ENCODE data around the gene TOX2. TPM values are rescaled to one million over a fixed set of nuclear protein-coding genes. Genes with fewer than 3 reads are reported as not detected.

The TOX2 gene
- total RNA-seq, 1 donor from 2014 or later, result not detected

DNA sequence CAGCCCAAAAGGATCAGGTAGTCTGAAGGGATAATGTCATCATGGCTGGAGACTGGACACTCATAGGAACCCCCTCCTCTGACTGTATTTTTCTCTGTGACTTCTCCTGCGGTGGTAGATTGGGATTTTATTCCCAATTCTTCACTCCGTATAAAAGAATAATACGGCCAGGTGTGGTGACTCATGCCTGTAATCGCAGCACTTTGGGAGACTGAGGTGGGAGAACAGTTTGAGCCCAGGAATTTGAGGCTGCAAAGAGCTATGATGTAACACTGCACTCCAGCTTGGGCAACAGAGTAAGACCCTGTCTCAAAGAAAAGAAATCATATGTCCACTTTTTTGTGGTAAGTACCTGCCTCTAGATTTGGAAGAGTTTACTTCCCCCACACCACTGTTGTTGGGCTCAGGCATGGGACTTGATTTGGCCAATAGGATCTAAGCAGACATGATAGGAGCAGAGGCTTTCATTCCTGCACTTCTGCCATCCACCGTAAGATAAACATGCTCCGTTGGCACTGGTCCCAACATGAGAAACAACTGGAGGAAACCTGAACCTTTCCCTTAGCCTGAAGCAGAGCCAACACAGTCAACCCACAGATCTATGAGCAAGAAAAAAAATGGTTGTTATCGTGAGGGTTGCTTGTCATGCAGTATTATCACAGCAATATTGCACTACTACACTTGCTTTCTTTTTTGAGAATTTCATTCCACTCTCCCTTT, 190.3 kb downstream of the TOX2 start:
- peak; percentile 45 for DNase-seq (ENCODE audit: low read depth)

DNA sequence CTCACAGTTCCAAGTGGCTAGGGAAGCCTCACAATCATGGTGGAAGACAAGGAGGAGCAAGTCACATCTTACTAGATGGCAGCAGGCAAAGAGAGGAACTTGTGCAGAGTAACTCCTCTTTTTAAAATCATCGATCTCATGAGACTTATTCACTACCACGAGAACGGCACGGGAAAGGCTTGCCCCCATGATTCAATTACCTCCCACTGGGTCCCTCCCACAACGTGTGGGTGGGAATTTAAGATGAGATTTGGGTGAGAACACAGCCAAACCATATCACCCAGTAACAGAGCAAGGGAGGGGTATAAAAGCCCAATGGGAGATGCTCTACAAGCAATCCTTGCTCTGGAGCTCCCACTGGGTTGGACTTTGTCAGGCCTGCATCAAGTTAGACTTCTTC, 192.0 kb downstream of the TOX2 start:
- DNase-seq (ENCODE audit: low read depth), result no peak

DNA sequence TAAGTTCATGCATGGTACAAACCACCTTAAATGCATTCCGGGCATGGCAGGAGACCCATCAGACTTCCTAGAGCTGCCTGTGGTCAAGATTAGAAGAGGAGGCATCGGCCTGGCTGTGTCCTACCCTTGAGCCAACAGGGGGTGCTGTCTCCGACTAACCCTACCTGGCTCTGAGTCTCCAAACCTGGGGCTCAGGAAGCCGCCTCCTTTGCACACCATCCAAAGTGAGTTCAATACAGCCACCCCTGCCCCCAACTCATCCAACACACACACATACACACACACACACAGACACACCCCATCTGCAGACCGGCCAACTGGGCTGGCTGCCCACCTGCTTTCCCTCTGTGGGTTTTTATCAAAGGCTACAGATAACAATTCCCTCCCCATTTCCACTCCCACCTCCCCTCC, 195.3 kb downstream of the TOX2 start:
- no peak for DNase-seq (ENCODE audit: low read depth)

DNA sequence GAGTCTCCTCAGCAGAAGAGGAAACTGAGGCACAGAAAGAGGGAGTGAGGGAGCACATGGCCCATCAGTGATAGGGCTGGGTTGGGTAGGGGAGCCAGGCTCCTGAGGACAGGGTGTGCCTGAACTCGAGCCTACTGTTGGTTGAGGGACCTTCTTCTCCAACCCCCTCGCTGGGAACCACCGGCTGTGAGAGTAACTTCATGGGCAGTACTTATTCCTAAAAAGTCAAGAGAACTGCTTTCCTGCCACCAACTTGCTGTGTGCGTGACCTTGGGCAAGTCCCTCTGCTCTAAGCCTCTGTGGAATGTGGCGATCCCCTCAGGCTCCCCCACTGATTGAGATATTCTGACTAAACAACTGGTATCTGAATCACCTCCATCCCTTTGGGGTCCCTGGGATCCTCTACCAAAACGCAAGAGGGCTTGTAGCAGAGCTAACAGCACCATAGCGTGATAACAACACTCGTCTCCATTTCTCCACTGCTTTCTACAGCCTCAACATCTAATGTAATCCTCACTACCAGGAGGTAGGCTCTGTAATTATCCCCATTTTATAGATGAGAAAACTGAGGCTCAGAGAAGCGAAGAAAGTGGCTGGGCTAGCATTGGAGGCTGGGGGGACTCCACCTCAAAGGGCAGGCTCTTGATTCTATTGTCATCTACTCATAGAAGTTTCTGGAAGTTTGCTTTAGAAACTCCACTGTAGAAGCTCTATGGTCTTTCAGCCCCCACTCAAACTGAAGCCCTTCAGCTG, 196.3 kb downstream of the TOX2 start:
- DNase-seq (ENCODE audit: low read depth), result no peak

DNA sequence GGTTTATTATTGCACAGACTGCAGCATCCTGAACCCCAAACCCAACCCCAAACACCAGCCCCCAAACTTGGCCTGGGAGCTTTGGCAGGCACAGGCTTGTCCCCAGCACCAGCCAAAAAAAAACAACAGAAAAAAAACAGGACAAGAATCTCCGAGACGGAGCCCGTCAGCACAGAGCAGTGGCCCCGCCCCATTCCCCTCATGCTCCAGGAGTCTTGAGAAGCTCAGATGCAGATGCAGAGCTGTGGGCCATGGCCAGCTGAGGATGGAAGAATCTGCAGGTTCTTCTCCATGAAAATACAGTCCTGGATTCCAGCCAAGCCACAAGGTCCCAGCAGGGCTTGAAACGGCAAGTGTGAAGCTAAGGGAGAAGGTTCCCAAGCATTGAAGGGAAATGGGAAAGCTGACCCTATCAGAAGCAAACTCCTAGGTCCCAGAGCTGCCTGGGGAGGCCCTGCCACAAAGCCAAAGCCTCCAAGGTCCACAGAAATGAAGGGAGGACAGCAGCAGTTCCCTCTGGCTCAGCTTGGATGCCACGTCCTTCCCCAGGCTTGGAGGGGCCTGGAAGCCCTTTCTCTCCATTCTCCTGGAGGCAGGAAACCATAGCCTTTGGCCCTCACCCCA, 197.2 kb downstream of the TOX2 start:
- DNase-seq (ENCODE audit: low read depth), result peak; percentile 29

DNA sequence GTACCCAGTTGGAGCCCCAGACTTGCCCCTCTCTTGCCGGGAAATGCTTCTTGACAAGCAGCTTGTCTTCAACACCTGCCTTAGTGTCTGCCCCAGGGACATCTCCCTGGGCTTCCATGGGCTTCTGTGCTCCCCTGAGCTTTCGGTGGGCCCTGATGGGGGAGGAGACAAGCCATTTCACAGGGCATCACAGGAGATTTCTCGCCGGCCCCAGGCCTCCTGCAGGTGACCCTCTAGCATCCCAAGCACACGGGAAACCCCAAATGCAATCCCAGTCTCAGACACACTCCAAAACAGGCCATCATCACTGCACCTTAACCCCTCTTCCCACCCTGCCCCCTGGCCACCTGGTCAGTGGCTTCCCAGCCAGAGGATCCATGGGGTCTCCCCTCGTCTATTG, 197.8 kb downstream of the TOX2 start:
- no peak for DNase-seq (ENCODE audit: low read depth)

DNA sequence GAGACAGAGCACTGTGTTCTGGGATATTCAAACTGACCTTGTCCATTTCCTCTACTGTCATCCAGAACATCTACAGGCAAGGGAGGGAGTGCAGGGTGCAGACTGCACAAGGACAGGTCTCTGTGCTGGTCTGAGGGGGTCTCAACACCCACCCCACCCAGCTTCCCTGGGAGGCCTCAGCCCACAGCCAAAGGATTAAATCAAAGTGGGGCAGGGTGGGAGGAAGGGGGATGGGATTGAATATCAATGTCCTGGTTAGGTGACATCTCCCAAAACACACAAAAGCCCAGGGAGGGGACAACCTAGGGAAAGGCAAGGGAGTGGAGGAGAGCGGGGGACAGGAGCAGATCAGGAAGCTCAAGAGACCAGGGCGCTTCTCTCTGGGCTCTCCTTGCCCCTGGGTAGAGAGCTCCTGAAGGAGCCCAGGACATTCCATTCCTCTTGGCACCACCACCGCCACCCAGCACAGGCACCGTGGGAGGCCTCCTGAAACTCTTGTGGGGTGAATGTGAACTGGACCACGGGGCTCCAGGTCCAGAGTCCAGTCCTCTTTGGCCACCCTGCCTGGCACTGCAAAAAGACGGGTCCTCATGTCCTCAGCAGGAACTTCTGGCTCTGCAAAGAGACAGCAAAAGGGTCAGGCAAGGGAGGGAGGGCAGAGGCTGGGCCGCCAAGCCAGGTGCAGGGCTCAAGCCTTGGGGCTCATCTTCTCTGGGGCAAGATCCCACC, 198.4 kb downstream of the TOX2 start:
- no peak for DNase-seq (ENCODE audit: low read depth)

DNA sequence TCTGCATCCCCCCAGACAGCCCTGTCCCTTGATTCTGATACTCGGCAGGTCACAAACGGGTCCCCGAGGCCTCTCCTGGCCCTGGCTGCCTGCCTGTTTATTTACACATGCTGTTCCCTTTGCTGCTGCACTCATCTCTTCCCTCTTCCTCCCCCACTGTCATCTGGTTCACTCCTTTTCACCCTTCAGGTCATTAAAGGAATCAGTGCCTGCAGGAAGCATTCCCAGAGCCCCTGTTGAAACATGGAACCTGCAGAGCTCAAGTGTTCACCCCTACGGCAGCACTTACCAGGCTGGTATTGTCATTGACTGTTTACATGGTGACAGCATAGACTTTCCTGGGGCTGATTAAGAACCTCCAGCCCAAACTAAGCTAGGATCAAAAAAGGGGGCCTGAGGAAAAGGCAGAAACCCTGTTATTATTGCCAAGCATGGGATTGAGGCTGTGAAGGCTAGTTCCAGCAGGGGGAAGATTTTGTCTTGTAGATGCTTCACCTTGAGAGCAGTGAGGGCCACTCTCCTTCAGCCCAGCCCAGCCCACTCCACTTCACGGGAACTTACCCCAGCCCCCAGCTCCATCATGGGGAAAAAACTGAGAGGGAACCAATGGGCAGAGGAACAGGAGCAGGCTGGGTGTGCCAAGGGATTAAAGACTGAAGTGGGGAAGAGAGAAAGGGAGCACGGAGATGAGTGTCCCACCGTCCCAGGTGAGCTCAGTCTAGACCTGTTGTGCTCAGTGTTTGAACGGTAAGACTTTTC, 199.1 kb downstream of the TOX2 start:
- DNase-seq (ENCODE audit: low read depth), result no peak

DNA sequence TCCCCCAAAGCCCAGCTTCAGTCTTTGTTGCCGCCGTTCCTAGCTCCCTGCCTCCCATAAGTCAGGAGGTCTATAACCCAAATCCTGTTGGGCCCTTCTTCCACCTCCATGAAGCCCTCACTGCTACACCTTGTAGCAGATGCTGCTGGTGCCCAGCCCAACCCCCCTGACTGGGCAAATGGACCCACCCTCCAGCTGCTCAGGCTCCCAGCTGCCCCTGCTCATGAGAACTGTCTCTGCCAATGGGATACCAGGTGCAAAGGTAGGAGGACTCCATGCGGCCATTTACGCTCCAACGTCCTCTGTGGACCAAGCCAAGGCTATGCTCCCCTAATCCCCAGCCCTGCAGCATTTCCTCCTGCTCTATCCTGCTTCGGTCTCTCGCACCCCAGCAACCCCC, 200.5 kb downstream of the TOX2 start:
- DNase-seq (ENCODE audit: low read depth), result no peak

DNA sequence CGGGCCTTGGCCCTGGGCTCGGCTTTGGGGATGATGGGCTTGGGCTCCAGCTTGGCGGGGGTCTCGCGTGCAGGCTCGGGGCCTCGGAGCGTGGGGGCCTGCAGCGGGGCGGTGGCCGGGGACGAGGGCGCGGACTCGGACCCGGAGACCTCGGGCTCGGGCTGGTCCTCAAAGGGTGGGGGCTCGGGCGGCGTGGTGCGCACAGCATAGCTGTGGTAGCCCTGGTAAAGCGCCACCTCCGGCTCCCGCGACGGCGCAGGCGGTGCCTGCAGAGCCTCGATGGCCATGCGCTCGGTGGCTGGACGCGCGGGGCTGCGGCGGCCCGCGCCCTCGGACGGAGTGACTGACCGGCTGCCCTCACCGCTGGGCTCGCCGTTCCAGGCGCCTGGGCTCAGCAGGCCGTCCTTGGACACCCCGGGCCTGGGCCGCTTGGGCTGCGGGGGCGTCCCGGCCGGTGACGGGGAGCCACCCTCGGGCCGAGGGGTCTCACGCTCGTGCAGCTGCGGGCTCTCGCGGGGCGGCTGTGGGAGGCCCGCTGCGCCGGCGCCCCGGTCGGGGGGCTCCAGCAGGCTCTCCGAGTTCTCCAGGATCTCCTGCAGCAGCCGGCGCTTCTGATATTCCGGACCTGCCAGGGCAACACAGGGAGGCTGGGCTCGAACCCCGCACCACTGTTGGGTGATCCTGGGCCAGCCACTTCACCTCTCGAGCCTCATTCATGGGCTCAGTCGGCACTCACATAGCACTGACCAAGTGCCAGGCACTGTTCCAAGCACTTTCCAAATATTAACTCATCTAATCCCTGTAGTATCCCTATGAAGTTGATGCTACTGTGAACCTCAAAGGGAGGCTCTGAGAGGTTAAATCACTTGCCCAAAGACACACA, 201.4 kb downstream of the TOX2 start:
- DNase-seq (ENCODE audit: low read depth), result no peak

DNA sequence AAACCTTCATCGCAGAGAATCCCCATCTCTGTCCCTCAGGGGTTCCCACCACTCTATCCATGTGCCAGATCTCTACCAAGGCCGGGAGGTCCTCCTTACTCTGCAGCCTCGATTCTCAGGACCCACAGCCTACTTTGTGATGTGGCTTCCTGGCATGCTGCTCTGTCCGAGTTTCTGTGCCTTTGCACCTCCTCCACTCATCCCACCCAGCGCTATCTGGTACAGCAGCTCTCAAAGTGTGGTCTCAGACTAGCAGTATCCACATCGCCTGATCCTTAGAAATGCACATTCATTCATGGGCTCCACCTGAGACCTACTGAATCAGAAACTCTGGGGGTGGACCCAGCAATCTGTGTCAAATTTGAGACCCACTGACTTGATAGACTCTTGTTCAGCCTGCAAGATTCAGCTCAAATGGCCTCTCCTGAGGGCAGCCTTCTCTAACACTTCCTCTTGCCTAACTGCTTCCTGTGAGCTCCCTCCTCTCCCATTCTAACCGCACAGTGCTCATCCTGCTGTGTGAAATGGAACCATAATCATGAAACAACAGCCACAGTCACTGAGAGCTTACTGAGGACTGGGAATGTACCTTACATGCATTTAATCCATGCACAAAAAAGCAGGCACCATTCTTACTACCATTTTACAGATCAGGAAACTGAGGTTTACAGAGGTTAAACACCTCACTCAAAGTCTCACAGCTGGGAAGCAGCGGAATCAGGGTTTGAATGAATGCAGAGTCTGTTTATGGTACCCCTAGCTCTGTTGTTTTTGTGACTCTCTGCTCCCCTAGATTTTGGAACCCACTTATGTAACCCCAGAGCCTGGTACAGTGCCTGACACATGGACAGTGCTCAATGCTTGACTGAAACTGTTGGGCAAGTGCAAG, 202.9 kb downstream of the TOX2 start:
- DNase-seq (ENCODE audit: low read depth), result no peak

DNA sequence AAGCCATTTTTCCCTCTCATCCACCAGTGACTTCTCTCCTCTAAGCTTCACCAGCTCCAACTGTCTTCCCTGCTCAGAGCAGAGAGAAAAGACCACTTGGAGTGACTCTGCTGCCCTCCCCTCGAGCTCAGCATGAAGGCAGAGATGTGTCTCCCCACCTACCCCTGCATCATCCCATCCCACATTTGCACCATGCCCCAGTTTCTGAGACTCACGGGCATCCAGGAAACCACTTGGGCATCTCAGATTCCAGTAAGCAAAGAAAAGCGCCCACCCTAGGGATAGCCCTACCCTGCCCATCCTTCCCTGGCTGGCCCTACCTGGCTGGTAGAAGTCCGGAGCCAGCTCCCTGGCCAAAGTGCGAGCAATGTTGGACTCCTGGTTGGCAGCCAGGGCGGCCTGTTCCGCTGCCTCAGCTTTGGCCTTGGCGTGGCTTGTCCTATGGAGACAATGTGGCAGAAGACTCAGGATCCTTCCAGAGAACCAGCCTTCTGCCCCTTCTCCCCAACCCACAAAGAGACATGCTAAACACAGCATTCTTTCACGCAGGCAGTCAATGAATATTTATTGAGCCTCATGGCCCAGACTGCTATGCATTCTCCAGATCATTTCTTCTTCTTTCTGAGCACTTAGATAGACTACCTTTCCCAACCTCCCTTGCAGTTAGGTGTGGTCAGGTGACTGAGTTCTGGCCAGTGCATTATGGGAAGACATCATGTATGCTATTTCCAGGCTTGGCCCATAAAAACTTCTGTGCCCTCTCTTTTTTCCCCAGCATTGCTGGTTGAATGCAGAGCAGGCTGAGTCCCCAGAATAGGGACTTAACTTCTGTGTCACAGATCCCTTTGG, 203.8 kb downstream of the TOX2 start:
- no peak for DNase-seq (ENCODE audit: low read depth)

Other genes with a start within 250 kb of the TOX2 start
- gene MYBL2, start 247.7 kb upstream of the TOX2 start, total RNA-seq, result 0.80 and 14.2 TPM in 2 replicates
- not detected in 2 replicates for gene GTSF1L, start 187.8 kb upstream of the TOX2 start, total RNA-seq